ENCODE measurements around the gene DIAPH1. TPM values are rescaled to one million over a fixed set of nuclear protein-coding genes. Genes with fewer than 3 reads are reported as not detected.

DIAPH1 gene
- total RNA-seq, 1 donor from 2014 or later, result 64.1 TPM

DNA sequence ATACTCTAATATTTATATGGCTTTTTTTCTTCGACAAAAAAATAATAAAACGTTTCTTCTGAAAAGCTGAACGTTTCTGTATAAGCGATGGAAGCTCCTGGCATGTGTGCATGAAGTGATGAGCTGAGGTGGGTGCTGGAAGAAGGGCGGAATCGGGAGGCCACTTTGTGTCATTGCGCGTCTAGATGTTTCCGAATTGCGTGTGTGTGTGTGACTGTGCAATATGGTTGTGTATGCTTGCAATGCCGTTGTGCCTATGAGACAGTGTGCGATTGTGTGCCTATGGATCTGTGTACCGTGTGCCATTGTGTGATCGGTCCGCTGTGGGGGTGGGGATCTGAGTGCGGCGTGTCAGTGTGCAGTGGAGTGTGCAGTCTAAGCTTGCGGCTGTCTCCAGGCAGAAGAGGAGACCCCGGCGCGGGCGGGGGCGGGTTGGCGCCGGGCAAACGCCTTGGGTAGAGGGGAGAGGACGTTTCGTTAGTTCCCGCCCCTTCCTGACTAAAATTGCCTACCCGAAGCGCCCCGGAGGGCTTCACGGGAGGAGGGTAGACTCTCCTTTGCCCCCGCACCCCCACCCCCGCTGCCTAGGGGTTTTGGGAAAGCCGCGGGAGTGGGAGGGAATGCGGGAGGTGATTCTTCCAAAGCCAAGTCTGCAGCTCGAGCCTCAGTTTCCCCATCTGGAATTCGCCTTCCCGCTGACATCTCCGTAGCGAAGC, 105.7 kb downstream of the DIAPH1 start:
- peaks cover 3 to 12% of the 10 kb centered on the region in 2 donors for H3K36me3 ChIP-seq
- H3K9me3 ChIP-seq, result no peaks in the 10 kb centered on the region
- intact Hi-C loops (cut with DNase I), result no loop called here
- peaks cover 78% of the 10 kb centered on the region for H3K4me1 ChIP-seq
- peak overlapping the region; percentile 61 to 62 for H3K4me3 ChIP-seq
- DNase-seq (ENCODE audit: extremely low spot score in 2 of 2), result no peak
- peak overlapping the region; percentile 94 for H3K27ac ChIP-seq
- TF ChIP-seq POLR2AphosphoS5 (IDR thresholded peaks at IDR 0.05; ENCODE audit: insufficient read depth in 1 of 2, low read depth in 1 of 2) (no peak), POLR2A (IDR thresholded peaks at IDR 0.05) (no peak)
- TF ChIP-seq, protein P1, sequence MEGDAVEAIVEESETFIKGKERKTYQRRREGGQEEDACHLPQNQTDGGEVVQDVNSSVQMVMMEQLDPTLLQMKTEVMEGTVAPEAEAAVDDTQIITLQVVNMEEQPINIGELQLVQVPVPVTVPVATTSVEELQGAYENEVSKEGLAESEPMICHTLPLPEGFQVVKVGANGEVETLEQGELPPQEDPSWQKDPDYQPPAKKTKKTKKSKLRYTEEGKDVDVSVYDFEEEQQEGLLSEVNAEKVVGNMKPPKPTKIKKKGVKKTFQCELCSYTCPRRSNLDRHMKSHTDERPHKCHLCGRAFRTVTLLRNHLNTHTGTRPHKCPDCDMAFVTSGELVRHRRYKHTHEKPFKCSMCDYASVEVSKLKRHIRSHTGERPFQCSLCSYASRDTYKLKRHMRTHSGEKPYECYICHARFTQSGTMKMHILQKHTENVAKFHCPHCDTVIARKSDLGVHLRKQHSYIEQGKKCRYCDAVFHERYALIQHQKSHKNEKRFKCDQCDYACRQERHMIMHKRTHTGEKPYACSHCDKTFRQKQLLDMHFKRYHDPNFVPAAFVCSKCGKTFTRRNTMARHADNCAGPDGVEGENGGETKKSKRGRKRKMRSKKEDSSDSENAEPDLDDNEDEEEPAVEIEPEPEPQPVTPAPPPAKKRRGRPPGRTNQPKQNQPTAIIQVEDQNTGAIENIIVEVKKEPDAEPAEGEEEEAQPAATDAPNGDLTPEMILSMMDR (IDR thresholded peaks at IDR 0.05), result no peak
- H3K27me3 ChIP-seq, result no peaks in the 10 kb centered on the region

GRCh38 chr5:141512390-141512910, 106.3 kb downstream of the DIAPH1 start:
- Histone ChIP-seq H3K9me3 (no peaks in the 10 kb centered on the region), H3K4me3 (peak overlapping the region; percentile 61 to 62), H3K27ac (peak overlapping the region; percentile 94), H3K27me3 (no peaks in the 10 kb centered on the region), H3K4me1 (peaks cover 81% of the 10 kb centered on the region), H3K36me3 (peaks cover 3 to 12% of the 10 kb centered on the region in 2 donors)
- intact Hi-C loops (cut with DNase I), result no loop called here
- no peak for DNase-seq (ENCODE audit: extremely low spot score in 2 of 2)
- TF ChIP-seq, protein P1 (IDR thresholded peaks at IDR 0.05), result peak; percentile 63 to 89 (median 75)
- TF ChIP-seq POLR2A (IDR thresholded peaks at IDR 0.05), result no peak
- TF ChIP-seq POLR2AphosphoS5 (IDR thresholded peaks at IDR 0.05; ENCODE audit: insufficient read depth in 1 of 2, low read depth in 1 of 2), result peak in 1 of 2 donors; percentile 47

DNA sequence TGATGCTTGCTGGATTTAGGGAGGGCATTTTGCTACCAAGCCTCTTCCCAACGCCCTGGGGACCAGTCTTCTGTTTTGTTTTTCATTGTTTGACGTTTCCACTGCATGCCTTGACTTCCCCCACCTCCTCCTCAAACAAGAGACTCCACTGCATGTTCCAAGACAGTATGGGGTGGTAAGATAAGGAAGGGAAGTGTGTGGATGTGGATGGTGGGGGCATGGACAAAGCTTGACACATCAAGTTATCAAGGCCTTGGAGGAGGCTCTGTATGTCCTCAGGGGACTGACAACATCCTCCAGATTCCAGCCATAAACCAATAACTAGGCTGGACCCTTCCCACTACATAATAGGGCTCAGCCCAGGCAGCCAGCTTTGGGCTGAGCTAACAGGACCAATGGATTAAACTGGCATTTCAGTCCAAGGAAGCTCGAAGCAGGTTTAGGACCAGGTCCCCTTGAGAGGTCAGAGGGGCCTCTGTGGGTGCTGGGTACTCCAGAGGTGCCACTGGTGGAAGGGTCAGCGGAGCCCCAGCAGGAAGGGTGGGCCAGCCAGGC, 107.0 kb downstream of the DIAPH1 start:
- Histone ChIP-seq H3K36me3 (peaks cover 3 to 12% of the 10 kb centered on the region in 2 donors), H3K9me3 (no peaks in the 10 kb centered on the region), H3K27ac (peak overlapping the region; percentile 94), H3K4me1 (peaks cover 87% of the 10 kb centered on the region), H3K4me3 (peak overlapping the region in 1 of 2 donors; percentile 61), H3K27me3 (no peaks in the 10 kb centered on the region)
- intact Hi-C loops (cut with DNase I), result no loop called here
- peak in 1 of 2 donors; percentile 86 for DNase-seq (ENCODE audit: extremely low spot score in 2 of 2)
- TF ChIP-seq, protein P1 (IDR thresholded peaks at IDR 0.05), result no peak
- no peak for TF ChIP-seq POLR2AphosphoS5 (IDR thresholded peaks at IDR 0.05; ENCODE audit: insufficient read depth in 1 of 2, low read depth in 1 of 2)
- TF ChIP-seq POLR2A (IDR thresholded peaks at IDR 0.05), result no peak

GRCh38 chr5:141510850-141511601, 107.8 kb downstream of the DIAPH1 start:
- intact Hi-C loops (cut with DNase I), result no loop called here

More at GRCh38 chr5:141510850-141511601, 107.8 kb downstream of the DIAPH1 start:
- no peaks in the 10 kb centered on the region for H3K27me3 ChIP-seq
- no peak for TF ChIP-seq POLR2A (IDR thresholded peaks at IDR 0.05)
- TF ChIP-seq, protein P1 (IDR thresholded peaks at IDR 0.05), result no peak
- H3K4me3 ChIP-seq, result no peak overlapping the region
- H3K36me3 ChIP-seq, result peaks cover 3 to 12% of the 10 kb centered on the region in 2 donors
- peak in 1 of 2 donors; percentile 86 for DNase-seq (ENCODE audit: extremely low spot score in 2 of 2)
- H3K27ac ChIP-seq, result peak overlapping the region; percentile 94
- H3K9me3 ChIP-seq, result no peaks in the 10 kb centered on the region
- peaks cover 83% of the 10 kb centered on the region for H3K4me1 ChIP-seq

Measured in vagina (tissue), 2 donors.